Mesenchymal stem cell (in vitro differentiated cells and primary cell): ENCODE measurements around the gene MACROD1.

Source experiments
- DNase-seq: peaks from one replicate; pipeline ENCODE4 v3.0.0-alpha.2; 2013
- H2AFZ ChIP-seq: one replicate; pipeline ENCODE4 v1.6.1; 2013; ENCODE audit warnings: low read depth, mild to moderate bottlenecking, control low read depth, inconsistent platforms, low read length, moderate library complexity
- H2AK5ac ChIP-seq: 2 replicates; pipeline ENCODE4 v1.6.1; 2013; ENCODE audit warnings: low read length, moderate library complexity, mild to moderate bottlenecking, inconsistent platforms; ENCODE audit not compliant: severe bottlenecking
- H2BK120ac ChIP-seq: one replicate; pipeline ENCODE4 v1.6.1; 2013; ENCODE audit warnings: low read depth, mild to moderate bottlenecking, inconsistent platforms, low read length, moderate library complexity
- H2BK12ac ChIP-seq, 2 experiments: one replicate each; pipeline ENCODE4 v1.6.1; 2013; ENCODE audit warnings: inconsistent platforms in 2 of 2, low read length in 2 of 2, mild to moderate bottlenecking in 2 of 2, moderate library complexity in 2 of 2, control low read depth in 1 of 2
- H2BK15ac ChIP-seq: one replicate; pipeline ENCODE4 v1.6.1; 2013; ENCODE audit warnings: mild to moderate bottlenecking, low read depth, inconsistent platforms; ENCODE audit not compliant: poor library complexity, severe bottlenecking
- H2BK5ac ChIP-seq: 2 replicates; pipeline ENCODE4 v1.6.1; 2013; ENCODE audit warnings: low read depth, mild to moderate bottlenecking, low read length, control low read depth, inconsistent platforms; ENCODE audit not compliant: poor library complexity, severe bottlenecking
- H3K14ac ChIP-seq, 2 experiments: one replicate each; pipeline ENCODE4 v1.6.1; 2013; ENCODE audit warnings: inconsistent platforms in 2 of 2, low read length in 2 of 2, control low read depth in 1 of 2, mild to moderate bottlenecking in 1 of 2, moderate library complexity in 1 of 2
- H3K18ac ChIP-seq, 2 experiments: one replicate each; pipeline ENCODE4 v1.6.1; 2013; ENCODE audit warnings: inconsistent platforms in 2 of 2, low read length in 2 of 2, control low read depth in 1 of 2, low read depth in 1 of 2, mild to moderate bottlenecking in 1 of 2
- H3K23ac ChIP-seq, 2 experiments: one replicate each; pipeline ENCODE4 v1.6.1; 2013; ENCODE audit warnings: inconsistent platforms in 2 of 2, low read length in 2 of 2, mild to moderate bottlenecking in 2 of 2, moderate library complexity in 2 of 2, control low read depth in 1 of 2
- H3K27ac ChIP-seq: 2 replicates; pipeline ENCODE4 v1.5.1; 2013; ENCODE audit warnings: mild to moderate bottlenecking, moderate library complexity, low read length, control low read depth, inconsistent platforms; ENCODE audit not compliant: poor library complexity, severe bottlenecking
- H3K27me3 ChIP-seq, 2 experiments: 2 replicates each; pipeline versions ENCODE4 v1.6.1 to v1.7.0; 2013; ENCODE audit warnings: low read length in 2 of 2, mild to moderate bottlenecking in 2 of 2, moderate library complexity in 2 of 2, control low read depth in 1 of 2, inconsistent platforms in 1 of 2; ENCODE audit not compliant: control insufficient read depth in 1 of 2, insufficient read depth in 1 of 2
- H3K36me3 ChIP-seq, 2 experiments: 2 replicates each; pipeline versions ENCODE4 v1.6.1 to v1.7.0; 2013; ENCODE audit warnings: low read length in 2 of 2, control low read depth in 1 of 2, inconsistent platforms in 1 of 2, low read depth in 1 of 2, mild to moderate bottlenecking in 1 of 2; ENCODE audit not compliant: insufficient read depth in 2 of 2, control insufficient read depth in 1 of 2
- H3K4ac ChIP-seq, 2 experiments: one replicate each; pipeline ENCODE4 v1.6.1; 2013; ENCODE audit warnings: inconsistent platforms in 2 of 2, low read length in 2 of 2, mild to moderate bottlenecking in 2 of 2, moderate library complexity in 2 of 2, control low read depth in 1 of 2, low read depth in 1 of 2
- H3K4me1 ChIP-seq: 2 replicates; pipeline ENCODE4 v1.6.1; 2013; ENCODE audit warnings: low read depth, low read length, control low read depth; ENCODE audit not compliant: control insufficient read depth, insufficient read depth
- H3K4me2 ChIP-seq: 2 replicates; pipeline ENCODE4 v1.6.1; 2013; ENCODE audit warnings: low read length, mild to moderate bottlenecking, inconsistent platforms; ENCODE audit not compliant: poor library complexity, severe bottlenecking
- H3K4me3 ChIP-seq, 2 experiments: 2 replicates each; pipeline versions ENCODE4 v1.5.1 to v1.7.0; 2013; ENCODE audit warnings: low read length in 2 of 2, mild to moderate bottlenecking in 2 of 2, control low read depth in 1 of 2, low read depth in 1 of 2; ENCODE audit not compliant: insufficient read depth in 1 of 2
- H3K79me1 ChIP-seq: replicated peaks from 2 replicates; pipeline ENCODE4 v1.6.1; 2013; ENCODE audit warnings: mild to moderate bottlenecking, control low read depth, low read length, inconsistent platforms; ENCODE audit not compliant: poor library complexity, severe bottlenecking
- H3K9ac ChIP-seq: 2 replicates; pipeline ENCODE4 v1.7.0; 2013; ENCODE audit warnings: mild to moderate bottlenecking, low read length, moderate library complexity
- H3K9me3 ChIP-seq: 2 replicates; pipeline ENCODE4 v1.7.0; 2013; ENCODE audit warnings: mild to moderate bottlenecking, low read length; ENCODE audit not compliant: control insufficient read depth
- H4K8ac ChIP-seq: one replicate; pipeline ENCODE4 v1.6.1; 2013; ENCODE audit warnings: inconsistent platforms, mild to moderate bottlenecking, low read length, moderate library complexity
- H4K91ac ChIP-seq: one replicate; pipeline ENCODE4 v1.6.1; 2013; ENCODE audit warnings: mild to moderate bottlenecking, low read length, inconsistent platforms
- WGBS: methylation state at CpG from one replicate; pipeline ENCODE4 v1.1.7; 2013; ENCODE audit warnings: mixed read lengths; 5-methylcytosine and 5-hydroxymethylcytosine counted together

Gene MACROD1

DNA sequence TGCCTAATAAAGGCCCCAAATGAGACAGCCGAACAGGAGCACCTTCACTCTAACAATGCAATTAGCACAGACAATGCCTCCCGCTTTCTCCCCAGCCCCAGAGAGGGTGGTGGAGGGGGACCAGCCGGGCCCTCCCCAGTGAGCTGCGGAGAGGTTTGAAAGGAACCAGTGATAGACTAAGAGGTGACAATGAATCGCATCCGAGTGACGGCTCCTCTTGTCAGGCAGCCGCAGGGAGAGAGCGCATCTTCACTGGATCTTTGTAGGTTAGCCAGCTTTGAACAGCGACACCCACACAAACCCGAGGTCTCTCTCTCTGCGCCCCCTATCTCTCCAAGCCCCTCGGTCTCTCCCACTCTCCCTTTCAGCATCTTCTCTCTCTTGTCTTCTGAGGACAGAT is 102.1 kb downstream of the MACROD1 start:
- Histone ChIP-seq H3K4me1 (peaks cover 8% of the 10 kb centered on the region), H2BK5ac (no peak overlapping the region), H4K91ac (no peak overlapping the region), H3K79me1 (no peaks in the 10 kb centered on the region), H3K18ac (no peak overlapping the region), H3K4me2 (no peak overlapping the region), H2BK15ac (no peak overlapping the region), H3K23ac (no peak overlapping the region), H2BK120ac (no peak overlapping the region), H3K4me3 (no peak overlapping the region), H2AFZ (no peak overlapping the region), H3K27me3 (peaks cover 19 to 68% of the 10 kb centered on the region in 2 experiments), H3K9me3 (no peaks in the 10 kb centered on the region), H3K36me3 (no peaks in the 10 kb centered on the region), H2AK5ac (no peak overlapping the region), H3K9ac (no peak overlapping the region), H3K27ac (no peak overlapping the region), H4K8ac (no peak overlapping the region), H3K14ac (no peak overlapping the region), H2BK12ac (no peak overlapping the region), H3K4ac (no peak overlapping the region)
- DNase-seq: no peak
- WGBS: 84% methylated on average over 10 of the region's 13 CpGs

DNA sequence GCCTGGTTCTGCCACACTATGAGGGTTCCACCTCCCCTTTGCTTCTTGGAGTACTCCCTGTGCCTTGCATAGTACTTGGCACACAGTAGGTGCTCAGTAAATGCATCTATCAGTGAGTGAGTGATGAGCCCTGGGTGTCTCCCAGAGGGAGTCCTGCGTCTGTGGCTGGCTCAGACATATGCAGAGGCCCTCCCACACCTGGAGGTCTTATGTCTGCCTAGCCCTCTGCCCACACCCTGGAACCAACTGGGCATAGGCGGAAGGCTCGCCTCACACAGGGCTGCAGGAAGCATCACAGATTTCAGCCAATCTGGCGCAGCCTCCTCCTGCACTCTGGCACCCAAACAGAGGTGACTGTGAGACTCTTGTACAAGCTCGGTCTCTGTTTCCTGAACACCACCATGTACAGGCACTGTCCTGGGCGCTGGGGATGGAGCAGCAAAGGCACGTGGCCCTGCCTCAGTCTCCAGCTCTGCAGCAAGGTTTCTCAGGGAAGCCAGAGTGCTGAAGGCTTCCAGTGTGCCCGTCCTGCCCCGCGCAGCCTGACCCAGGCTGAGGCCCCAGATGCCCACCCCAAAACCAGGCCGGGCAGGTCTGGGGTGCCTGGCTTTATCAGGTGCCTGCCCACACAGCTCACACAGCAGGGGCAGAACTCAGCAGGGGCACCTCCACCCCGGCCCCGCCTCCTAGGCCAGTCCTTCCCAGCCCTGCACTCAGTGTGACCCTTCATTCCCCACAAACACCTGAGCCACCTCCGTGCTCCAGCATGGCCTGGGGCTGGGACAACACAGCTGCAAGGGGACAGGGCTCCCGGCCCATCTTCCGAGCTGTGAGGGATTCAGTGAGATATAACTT is 103.5 kb downstream of the MACROD1 start:
- no peak overlapping the region for H3K18ac ChIP-seq
- WGBS: 81% methylated on average over 16 of the region's 16 CpGs
- no peak overlapping the region for H3K4me3 ChIP-seq
- H2AFZ ChIP-seq: no peak overlapping the region
- no peak overlapping the region for H3K9ac ChIP-seq
- H4K91ac ChIP-seq: no peak overlapping the region
- no peaks in the 10 kb centered on the region for H3K9me3 ChIP-seq
- H3K4me2 ChIP-seq: no peak overlapping the region
- peaks cover 11 to 58% of the 10 kb centered on the region in 2 experiments for H3K27me3 ChIP-seq
- no peaks in the 10 kb centered on the region for H3K36me3 ChIP-seq
- no peak overlapping the region for H3K4ac ChIP-seq
- no peak overlapping the region for H2BK5ac ChIP-seq
- no peaks in the 10 kb centered on the region for H3K79me1 ChIP-seq
- no peak overlapping the region for H2BK12ac ChIP-seq
- no peak overlapping the region for H4K8ac ChIP-seq
- no peak overlapping the region for H3K23ac ChIP-seq
- H3K14ac ChIP-seq: no peak overlapping the region
- H2BK120ac ChIP-seq: no peak overlapping the region
- peaks cover 16% of the 10 kb centered on the region for H3K4me1 ChIP-seq
- H3K27ac ChIP-seq: no peak overlapping the region
- no peak overlapping the region for H2AK5ac ChIP-seq
- no peak for DNase-seq
- no peak overlapping the region for H2BK15ac ChIP-seq

DNA sequence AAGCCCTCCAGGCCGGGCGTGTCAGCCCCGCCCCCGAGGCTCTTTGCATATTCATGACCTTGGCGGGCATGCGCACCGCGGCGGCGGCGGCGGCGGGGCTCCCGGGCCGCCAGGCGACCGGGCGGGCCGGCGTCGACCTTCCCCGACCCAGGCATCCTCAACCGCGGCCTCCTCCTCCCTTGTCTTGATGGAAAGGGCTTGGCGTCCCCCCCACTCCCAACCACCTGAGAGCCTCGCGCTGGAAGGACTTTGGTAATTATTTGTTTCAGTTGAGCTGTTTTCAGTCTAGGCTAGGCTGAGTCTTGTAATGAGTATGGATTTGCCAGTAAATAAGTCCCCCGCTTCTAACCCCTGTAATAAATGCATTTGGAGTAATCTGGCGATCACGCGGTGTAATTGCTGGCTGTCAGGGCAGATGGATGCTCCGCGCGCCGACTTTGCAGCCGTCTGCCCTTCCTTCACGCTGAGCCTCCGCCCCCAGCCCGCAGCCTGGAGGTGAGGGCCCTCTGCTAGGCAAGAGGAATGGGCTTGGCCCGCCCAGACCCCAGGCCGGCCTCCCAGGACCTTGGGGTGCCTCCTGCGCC is 105.0 kb downstream of the MACROD1 start:
- Histone ChIP-seq H2BK12ac (no peak overlapping the region), H3K36me3 (no peaks in the 10 kb centered on the region), H3K27me3 (peaks cover 4 to 52% of the 10 kb centered on the region in 2 experiments), H2BK15ac (no peak overlapping the region), H3K9ac (peak overlapping the region; percentile 79), H3K9me3 (no peaks in the 10 kb centered on the region), H3K14ac (no peak overlapping the region), H3K23ac (peak overlapping the region in 1 of 2 experiments; percentile 87), H4K91ac (no peak overlapping the region), H3K18ac (peak overlapping the region; percentile 34 to 49), H3K79me1 (no peaks in the 10 kb centered on the region), H2BK120ac (no peak overlapping the region), H3K27ac (no peak overlapping the region), H2AFZ (no peak overlapping the region), H2AK5ac (no peak overlapping the region), H3K4me2 (peak overlapping the region; percentile 85), H4K8ac (no peak overlapping the region), H3K4me3 (peak overlapping the region; percentile 47 to 84), H3K4me1 (peaks cover 18% of the 10 kb centered on the region), H2BK5ac (no peak overlapping the region), H3K4ac (no peak overlapping the region)
- WGBS: 7% methylated on average over 29 of the region's 42 CpGs
- peak; percentile 43 for DNase-seq

DNA sequence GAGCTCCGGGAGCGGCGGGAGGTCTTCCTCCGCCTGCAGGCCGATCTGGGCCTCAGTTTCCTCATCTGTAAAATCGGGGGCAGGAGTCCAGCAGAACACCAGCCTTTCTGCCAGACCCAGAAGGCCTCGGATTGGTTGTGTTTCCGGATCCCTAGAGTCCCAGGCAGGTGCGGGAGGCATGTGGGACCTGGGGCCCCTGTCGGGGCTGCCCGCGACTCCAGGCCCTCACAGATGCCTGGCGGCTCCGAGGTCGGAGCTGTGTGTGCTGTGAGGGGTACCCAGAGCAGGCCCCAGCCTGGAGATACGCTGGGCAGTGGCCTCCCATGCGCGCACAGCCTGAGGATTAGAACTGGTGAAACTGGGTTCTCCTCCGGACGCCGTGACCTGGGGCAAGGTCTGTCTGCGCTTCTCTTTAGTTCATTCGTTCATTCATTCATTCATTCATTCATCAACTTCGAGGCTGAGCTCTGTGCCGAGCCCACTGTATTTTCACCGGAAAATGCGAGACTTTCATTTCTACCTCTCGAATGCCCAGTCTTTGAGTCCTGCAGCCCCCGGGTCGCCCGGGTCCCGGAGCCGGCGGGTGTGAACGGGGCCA is 105.6 kb downstream of the MACROD1 start:
- H2BK15ac ChIP-seq: no peak overlapping the region
- no peak overlapping the region for H3K18ac ChIP-seq
- no peak overlapping the region for H3K27ac ChIP-seq
- H2BK120ac ChIP-seq: no peak overlapping the region
- DNase-seq: no peak
- peaks cover 0 to 4% of the 10 kb centered on the region in 2 experiments for H3K36me3 ChIP-seq
- peak overlapping the region; percentile 85 for H3K4me2 ChIP-seq
- no peak overlapping the region for H2BK5ac ChIP-seq
- H3K4ac ChIP-seq: no peak overlapping the region
- H2AFZ ChIP-seq: no peak overlapping the region
- H2AK5ac ChIP-seq: no peak overlapping the region
- no peak overlapping the region for H4K8ac ChIP-seq
- no peak overlapping the region for H4K91ac ChIP-seq
- H3K9ac ChIP-seq: no peak overlapping the region
- WGBS: 29% methylated on average over 35 of the region's 35 CpGs
- H3K9me3 ChIP-seq: no peaks in the 10 kb centered on the region
- no peaks in the 10 kb centered on the region for H3K79me1 ChIP-seq
- no peak overlapping the region for H3K14ac ChIP-seq
- peaks cover 4 to 52% of the 10 kb centered on the region in 2 experiments for H3K27me3 ChIP-seq
- no peak overlapping the region for H2BK12ac ChIP-seq
- H3K4me3 ChIP-seq: peak overlapping the region in 1 of 2 experiments; percentile 84
- peaks cover 20% of the 10 kb centered on the region for H3K4me1 ChIP-seq
- no peak overlapping the region for H3K23ac ChIP-seq
